CD4-positive, alpha-beta T cell treated with Interleukin-15 for 4 hours (primary cell): ENCODE data around the gene EOMES.
A peak's percentile ranks its signal among the peaks of the same experiment; 100 is the strongest.
"Not testable (repeated sequence)": the region's sequence is repeated elsewhere in the genome, so short reads cannot be mapped to it uniquely, and the experiment has no call there.

Experiments used
- DNase-seq: peaks from one replicate; pipeline ENCODE4 v3.0.0-alpha.2; 2020; ENCODE audit warnings: low spot score

The EOMES gene

GRCh38 chr3:27721717-27722564 is at the start of gene EOMES:
Gene EOMES, minus strand, starts transcription at chr3:27722323. Its CDS starts 29 bp downstream, at chr3:27722294.
- peak; percentile 77 for DNase-seq

DNA sequence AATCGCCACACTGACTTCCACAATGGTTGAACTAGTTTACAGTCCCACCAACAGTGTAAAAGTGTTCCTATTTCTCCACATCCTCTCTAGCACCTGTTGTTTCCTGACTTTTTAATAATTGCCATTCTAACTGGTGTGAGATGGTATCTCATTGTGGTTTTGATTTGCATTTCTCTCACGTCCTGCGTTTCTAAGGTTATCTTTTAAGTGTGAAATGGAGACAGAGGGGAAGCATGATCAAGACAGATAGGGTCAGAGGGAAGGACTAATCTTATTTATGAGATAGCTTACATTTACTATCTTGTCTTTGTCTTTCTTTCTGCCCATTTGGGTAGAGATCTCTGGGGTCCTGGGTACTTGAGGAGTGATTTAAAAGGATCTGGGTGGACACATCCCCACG is 48.3 kb upstream of the EOMES start:
- not testable (repeated sequence) for DNase-seq

GRCh38 chr3:27767000-27767399 is 44.9 kb upstream of the EOMES start:
- DNase-seq: no peak

GRCh38 chr3:27758083-27758482 is 36.0 kb upstream of the EOMES start:
- no peak for DNase-seq

GRCh38 chr3:27756877-27757276 is 34.8 kb upstream of the EOMES start:
- no peak for DNase-seq

DNA sequence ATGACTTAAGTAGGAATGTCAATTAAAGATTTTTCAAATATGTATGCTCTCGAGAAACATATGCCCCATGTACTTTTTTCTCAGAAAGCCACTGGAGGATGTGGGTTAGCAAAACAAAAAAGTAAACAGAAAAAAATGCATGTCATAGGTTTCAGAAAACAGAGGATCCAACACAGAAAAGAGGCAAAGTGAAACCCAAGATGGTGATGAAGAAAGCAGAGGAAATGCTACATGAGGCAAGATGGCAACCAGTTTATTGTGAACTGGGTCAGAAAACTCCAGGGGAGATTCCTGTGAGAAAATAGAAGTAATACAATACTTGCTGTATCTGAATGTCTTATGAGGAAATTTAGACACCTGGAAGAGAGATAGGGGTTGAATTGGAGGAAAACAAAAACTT is 30.8 kb upstream of the EOMES start:
- no peak for DNase-seq

- no peak for DNase-seq
Observed at GRCh38 chr3:27749643-27750042, 27.5 kb upstream of the EOMES start.

DNA sequence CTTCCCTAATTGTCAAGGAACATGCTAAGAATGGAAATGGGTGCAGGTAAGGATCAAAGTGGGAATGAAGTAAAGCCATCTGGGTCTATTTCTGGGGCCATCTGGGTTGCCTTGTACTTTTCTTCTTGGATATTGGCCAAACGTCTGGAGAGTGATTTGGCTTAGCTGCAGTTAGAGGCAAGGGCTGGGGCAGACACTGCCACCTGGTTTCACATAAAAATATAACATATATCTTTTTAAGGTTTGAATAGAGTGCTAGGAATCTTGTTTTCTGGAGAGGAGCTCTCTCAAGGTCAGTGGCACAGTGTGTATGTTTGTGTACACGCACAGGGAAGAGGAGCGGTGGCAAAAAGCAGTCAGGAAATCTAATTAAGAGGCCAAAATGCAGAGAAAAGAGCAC is 24.7 kb upstream of the EOMES start:
- DNase-seq: no peak

DNA sequence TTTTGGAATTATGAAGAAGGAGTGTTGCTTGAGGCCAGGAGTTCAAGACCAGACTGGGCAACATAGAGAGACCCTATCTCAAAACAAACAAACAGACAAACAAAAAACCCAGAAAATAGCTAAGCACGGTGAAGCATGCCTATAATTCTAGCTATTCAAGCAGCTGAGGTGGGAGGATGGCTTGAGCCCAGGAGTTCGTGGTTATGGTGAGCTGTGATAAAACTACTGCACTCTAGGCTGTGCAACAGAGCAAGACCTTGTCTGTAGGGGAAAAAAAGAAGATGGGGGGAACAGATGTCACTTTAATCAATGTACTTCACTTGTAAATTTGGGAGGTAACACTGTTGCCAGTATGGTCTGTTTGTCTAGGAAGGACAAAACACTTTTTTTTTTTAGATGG is 18.7 kb upstream of the EOMES start:
- DNase-seq: no peak

DNA sequence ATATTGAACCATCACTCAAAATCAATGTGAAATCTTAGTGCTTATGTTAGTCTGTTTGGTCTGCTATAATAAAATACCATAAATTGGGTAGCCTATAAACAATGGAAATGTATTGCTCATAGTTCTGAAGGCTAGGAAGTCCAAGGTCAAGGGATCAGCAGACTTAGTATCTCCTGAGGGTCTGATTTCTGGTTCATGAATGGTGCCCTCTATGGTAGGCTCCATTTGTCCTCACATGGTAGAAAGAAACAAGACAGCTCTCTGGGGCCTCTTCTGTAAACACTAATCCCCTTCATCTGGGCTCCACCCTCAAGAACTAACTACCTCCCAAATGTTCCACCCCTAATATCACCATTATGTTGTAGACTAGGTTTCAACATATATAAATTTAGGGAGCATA is 15.0 kb upstream of the EOMES start:
- no peak for DNase-seq

GRCh38 chr3:27730774-27731659 is 8.9 kb upstream of the EOMES start:
- no peak for DNase-seq

- DNase-seq: no peak
Observed at GRCh38 chr3:27729748-27730611, 7.9 kb upstream of the EOMES start.

- DNase-seq: no peak
Observed at GRCh38 chr3:27729325-27729724, 7.2 kb upstream of the EOMES start.

- no peak for DNase-seq
Observed at GRCh38 chr3:27728195-27729087, 6.3 kb upstream of the EOMES start.

GRCh38 chr3:27726240-27726639 is 4.1 kb upstream of the EOMES start:
- no peak for DNase-seq

GRCh38 chr3:27724459-27725197 is 2.5 kb upstream of the EOMES start:
- no peak for DNase-seq

GRCh38 chr3:27723815-27724458 is 1.8 kb upstream of the EOMES start:
- no peak for DNase-seq

DNA sequence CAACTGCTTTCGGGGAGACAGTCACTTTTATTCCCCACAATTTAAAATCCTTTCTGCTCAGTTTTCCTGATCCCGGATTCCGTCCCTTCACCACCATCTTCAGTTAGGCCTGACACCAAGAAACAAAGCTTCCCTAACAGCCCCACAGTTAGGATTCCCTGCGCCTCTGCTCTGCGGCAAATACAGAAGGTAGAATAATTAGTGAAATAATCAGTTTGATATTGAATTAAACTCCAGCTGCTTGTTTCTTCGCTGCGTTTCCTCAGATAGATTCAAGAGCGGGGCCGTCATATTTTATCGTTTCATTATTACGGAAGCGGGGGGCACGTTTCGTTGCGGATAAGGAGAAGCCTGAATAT is 1.3 kb upstream of the EOMES start:
- DNase-seq: no peak

DNA sequence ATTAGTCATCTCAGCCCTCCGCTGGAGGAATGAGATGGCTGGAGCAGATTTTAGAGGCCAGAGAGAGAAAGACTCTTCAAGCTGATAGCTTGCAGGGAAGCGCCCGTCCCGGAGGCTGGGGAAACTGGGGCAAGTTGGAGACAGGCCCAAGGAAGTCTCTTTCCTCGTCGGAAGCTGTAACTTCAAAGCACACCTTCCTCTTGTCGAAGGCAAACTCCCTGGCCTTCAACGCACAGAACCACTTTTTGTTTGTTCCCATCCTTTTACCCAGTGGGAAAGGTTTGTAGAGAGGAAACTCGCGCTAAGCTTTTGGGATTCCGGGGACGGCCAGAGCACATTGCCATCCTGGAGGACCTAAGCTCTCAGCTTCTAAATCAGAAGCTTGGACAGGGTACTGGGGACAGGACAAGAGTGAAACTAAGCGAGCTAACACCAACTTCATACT is 900 bp upstream of the EOMES start:
- DNase-seq: no peak
